ENCODE measurements around the gene FAAH. TPM values are rescaled to one million over a fixed set of nuclear protein-coding genes. Genes with fewer than 3 reads are reported as not detected.
A peak's percentile ranks its signal among the peaks of the same experiment; 100 is the strongest.
"Not testable (repeated sequence)": the region's sequence is repeated elsewhere in the genome, so short reads cannot be mapped to it uniquely, and the experiment has no call there.

The FAAH gene
- 1.3 and 1.8 TPM in 2 replicates for polyA plus RNA-seq (2011; rRNA removed)
- polyA minus RNA-seq (2011; rRNA and poly(A)+ RNA removed): 1.3 and 1.7 TPM in 2 replicates

GRCh38 chr1:46394108-46394871 is at the start of gene FAAH:
TSS of gene FAAH (plus strand) at chr1:46394317. CDS start at chr1:46394349, 32 bp downstream.
- H3K27me3 ChIP-seq (ENCODE audit: control insufficient read depth, insufficient read depth, low read length): peaks cover 11% of the 10 kb centered on the region
- DNase-seq (ENCODE audit: low read depth): no peak
- no peak for TF ChIP-seq CTCF (IDR thresholded peaks at IDR 0.05; ENCODE audit: insufficient read depth, low read depth, low read length)
- POLR2A ChIA-PET: no interaction called here
- no peaks in the 10 kb centered on the region for H3K36me3 ChIP-seq (ENCODE audit: control insufficient read depth, insufficient read depth, low read length)
- CTCF ChIA-PET: interaction anchor here (0.7 kb wide), 1 partner anchor 83 kb away, joined by 3 read pairs; no protein-coding TSS in a partner anchor
- H3K4me3 ChIP-seq (ENCODE audit: low read depth, low read length): peak within 1 kb of the TSS; percentile 17

- POLR2A ChIA-PET: no interaction called here
- no peak for TF ChIP-seq CTCF (IDR thresholded peaks at IDR 0.05; ENCODE audit: insufficient read depth, low read depth, low read length)
- Histone ChIP-seq H3K27me3 (ENCODE audit: control insufficient read depth, insufficient read depth, low read length) (no peaks in the 10 kb centered on the region), H3K36me3 (ENCODE audit: control insufficient read depth, insufficient read depth, low read length) (peaks cover 11% of the 10 kb centered on the region), H3K4me3 (ENCODE audit: low read depth, low read length) (no peak overlapping the region)
- CTCF ChIA-PET: interaction anchor here (5.4 kb wide), 1 partner anchor 99 kb away, joined by 47 read pairs; the partner anchor contains the start of gene RAD54L
- no peak for DNase-seq (ENCODE audit: low read depth)
Observed at GRCh38 chr1:46344481-46344880, 49.6 kb upstream of the FAAH start.

GRCh38 chr1:46345281-46345680 is 48.8 kb upstream of the FAAH start:
- POLR2A ChIA-PET: no interaction called here
- CTCF ChIA-PET: interaction anchor here (3.5 to 5.4 kb wide), 2 partner anchors 12 to 100 kb away, joined by 11 to 47 read pairs; partner anchors contain the start of gene RAD54L
- no peaks in the 10 kb centered on the region for H3K27me3 ChIP-seq (ENCODE audit: control insufficient read depth, insufficient read depth, low read length)
- TF ChIP-seq CTCF (IDR thresholded peaks at IDR 0.05; ENCODE audit: insufficient read depth, low read depth, low read length): no peak
- peaks cover 11% of the 10 kb centered on the region for H3K36me3 ChIP-seq (ENCODE audit: control insufficient read depth, insufficient read depth, low read length)
- no peak for DNase-seq (ENCODE audit: low read depth)
- no peak overlapping the region for H3K4me3 ChIP-seq (ENCODE audit: low read depth, low read length)

- DNase-seq (ENCODE audit: low read depth): no peak
- Histone ChIP-seq H3K27me3 (ENCODE audit: control insufficient read depth, insufficient read depth, low read length) (no peaks in the 10 kb centered on the region), H3K36me3 (ENCODE audit: control insufficient read depth, insufficient read depth, low read length) (peaks cover 8% of the 10 kb centered on the region), H3K4me3 (ENCODE audit: low read depth, low read length) (no peak overlapping the region)
- ChIA-PET CTCF (interaction anchor here (0.7 kb wide), 1 partner anchor 9 kb away, joined by 3 read pairs; no protein-coding TSS in a partner anchor), POLR2A (no interaction called here)
- TF ChIP-seq CTCF (IDR thresholded peaks at IDR 0.05; ENCODE audit: insufficient read depth, low read depth, low read length): no peak
Observed at GRCh38 chr1:46352363-46352762, 41.8 kb upstream of the FAAH start.

GRCh38 chr1:46355920-46356319 is 38.2 kb upstream of the FAAH start:
- CTCF ChIA-PET; H3K36me3 ChIP-seq (ENCODE audit: control insufficient read depth, insufficient read depth, low read length); H3K4me3 ChIP-seq (ENCODE audit: low read depth, low read length); DNase-seq (ENCODE audit: low read depth); POLR2A ChIA-PET; H3K27me3 ChIP-seq (ENCODE audit: control insufficient read depth, insufficient read depth, low read length): not testable (repeated sequence)

Data from BJ (cell line).